ENCODE data around the gene WFDC1.
"Not testable (repeated sequence)": the region's sequence is repeated elsewhere in the genome, so short reads cannot be mapped to it uniquely, and the experiment has no call there.

Gene WFDC1

DNA sequence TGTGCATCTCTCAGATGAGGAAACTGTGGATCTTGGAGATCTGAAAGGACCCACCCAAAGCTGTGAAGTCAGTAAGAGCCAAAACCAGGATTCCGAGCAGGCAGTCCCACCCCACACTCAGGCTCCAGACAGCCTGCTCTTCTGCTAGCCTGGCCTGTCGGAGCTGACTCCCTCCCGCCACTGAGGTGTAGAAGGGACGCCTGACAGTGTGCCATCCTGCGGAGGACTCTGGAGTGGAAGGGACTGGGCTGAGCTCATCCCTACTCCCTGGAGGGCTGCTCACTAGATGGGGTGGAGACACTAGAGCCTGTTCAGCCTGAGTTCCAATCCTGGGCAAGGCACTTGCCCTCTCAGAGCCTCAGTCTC is 36.0 kb downstream of the WFDC1 start:
- no peak for DNase-seq

DNA sequence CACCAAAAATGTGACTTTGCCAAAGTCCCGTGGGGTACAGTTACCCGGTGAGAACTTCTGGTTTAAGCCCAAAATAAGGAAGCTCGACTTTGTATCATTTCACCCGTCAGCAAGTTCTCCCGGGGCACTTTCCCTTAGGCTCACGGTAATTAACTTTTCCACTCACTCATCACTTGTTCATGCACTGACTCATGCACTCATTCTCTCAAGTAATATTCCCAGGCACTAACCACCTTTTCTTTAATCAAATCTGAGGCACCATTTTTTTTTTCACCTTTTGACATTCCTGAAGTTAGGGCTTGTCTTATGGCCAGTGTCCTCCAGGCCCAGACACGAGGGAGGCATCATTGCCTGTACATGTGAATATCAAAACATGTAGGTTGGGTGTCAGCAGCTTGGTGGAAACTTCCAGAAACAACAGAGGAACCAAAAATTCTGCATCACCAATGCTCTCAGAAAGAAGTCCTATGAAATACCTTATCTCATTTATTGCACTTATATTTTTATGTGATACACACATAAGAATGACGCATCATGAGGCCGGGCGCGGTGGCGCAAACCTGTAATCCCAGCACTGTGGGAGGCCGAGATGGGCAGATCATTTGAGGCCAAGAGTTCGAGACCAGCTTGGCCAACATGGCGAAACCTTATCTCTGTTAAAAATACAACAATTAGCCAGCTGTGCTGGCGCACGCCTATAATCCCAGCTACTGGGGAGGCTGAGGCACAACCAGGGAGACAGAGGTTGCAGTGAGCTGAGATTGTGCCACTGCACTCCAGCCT is 37.5 kb downstream of the WFDC1 start:
- no peak for DNase-seq

DNA sequence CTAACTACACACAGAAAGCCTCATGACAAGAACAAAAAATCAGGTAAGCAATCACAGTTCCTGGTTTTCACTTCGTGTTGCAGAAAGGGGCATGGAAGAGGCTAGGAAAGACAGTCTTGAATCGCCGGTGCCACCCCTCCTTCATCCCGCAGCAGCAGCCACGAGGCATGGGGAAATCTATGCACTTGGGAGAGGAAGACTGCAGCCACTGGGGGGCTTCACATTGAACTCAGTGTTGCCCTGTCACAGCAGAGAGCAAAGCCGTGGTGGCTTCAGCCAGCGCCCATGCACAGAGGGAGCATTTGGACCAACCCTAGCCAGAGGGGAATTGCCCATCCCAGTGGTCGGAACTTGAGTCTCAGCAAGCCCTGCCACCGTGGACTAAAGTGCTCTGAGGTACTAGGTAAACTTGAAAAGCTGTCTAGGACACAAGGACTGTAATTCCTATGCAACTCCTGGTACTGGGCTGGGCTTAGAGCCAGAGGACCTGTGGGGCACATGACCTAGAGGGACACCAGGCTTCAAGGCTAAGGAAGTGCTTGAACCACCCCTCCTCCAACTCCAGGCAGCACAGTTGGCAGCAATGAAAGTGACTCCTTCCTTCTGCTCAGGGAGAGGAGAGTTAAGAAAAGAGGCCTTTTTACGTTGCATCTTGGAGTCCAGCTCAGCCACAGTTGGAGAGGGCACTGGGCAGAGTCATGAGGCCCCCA is 38.5 kb downstream of the WFDC1 start:
- DNase-seq: no peak

DNA sequence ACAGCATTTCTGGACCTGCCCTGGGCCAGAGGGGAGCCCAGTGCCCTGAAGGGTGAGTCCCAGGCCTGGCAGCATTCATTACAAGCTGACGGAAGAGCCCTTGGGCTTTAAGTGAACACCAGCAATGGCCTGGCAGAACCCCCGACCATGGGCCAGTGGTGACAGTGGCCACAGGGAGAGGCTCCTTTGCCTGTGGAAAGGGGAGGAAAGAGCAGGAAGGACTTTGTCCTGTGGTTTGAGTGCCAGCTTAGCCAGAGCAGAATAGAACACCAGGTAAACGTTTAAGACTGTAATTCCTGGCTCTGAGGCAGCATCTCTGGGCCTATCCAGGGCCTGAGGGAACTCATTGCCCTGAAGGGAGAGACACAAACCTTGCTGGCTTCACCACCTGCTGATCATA is 39.4 kb downstream of the WFDC1 start:
- no peak for DNase-seq

DNA sequence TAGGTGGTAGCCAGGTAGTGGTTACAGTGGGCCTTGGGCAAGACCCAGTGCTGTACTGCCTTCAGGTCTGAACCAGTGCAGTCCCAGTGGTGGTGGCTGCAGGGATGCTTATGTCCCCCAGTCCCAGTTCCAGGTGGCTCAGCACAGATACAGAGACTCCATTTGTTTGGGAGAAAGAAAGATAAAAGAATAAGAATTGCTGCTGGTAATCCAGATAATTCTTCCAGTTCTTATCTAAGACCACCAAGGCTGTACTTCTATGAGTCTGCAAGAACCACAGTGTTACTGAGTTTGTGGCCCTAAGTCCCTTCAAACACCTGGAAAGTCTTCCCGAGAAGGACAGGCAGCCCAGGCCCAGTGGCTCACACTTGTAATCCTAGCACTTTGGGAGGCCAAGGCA is 39.8 kb downstream of the WFDC1 start:
- no peak for DNase-seq

DNA sequence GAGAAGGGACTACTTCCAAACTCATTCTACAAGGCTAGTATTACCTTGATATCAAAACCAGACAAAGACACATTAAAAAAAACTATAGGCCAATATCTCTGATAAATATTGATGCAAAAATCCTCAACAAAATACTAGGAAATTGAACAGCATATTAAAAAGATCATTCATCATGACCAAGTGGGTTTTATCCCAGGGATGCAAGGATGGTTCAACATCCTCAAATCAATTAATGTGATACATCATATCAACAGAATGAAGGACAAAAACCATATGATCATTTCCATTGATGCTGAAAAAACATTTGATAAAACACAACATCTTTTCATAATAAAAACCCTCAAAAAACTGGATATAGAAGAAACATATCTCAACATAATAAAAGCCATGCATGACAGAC is 42.6 kb downstream of the WFDC1 start:
- not testable (repeated sequence) for DNase-seq

DNA sequence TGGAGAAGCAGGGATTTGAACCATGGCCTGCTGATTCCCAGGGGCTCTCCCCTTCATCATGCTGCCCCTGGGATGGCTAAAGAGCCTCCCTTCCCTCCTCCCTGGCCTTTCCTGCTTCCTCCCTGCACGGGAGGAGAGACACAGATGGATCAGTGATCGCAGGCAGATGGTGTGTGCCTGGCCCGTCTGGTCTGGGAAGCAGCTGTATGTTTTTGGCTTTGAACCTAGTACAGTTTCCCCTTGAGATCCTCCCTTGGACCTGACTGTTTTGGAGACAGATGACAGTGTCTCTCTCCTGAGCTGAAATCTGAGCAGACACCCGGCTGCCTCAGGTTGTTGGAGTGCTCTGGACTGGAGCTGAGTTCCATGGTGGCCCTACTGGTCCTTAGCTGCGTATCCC is 44.6 kb downstream of the WFDC1 start:
- DNase-seq: no peak

DNA sequence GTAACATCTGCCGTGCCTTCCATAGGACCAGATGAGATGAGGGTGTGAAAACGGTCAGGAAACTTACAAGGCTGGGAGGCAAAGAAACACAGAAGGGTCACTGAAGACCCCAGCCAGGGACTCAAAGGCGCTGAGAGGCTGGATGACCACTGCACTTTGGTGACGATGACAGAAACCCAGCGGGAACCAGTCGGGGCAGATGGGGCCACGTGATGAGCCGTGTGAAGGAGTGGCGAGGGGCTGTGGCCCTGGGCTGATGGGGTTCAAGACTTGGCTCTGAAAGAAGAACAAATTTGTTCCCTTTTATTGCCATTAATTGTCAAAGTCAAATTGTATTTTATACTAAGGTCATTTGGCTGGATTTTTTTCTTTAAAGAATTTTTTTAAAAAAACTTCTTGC is 45.1 kb downstream of the WFDC1 start:
- no peak for DNase-seq

DNA sequence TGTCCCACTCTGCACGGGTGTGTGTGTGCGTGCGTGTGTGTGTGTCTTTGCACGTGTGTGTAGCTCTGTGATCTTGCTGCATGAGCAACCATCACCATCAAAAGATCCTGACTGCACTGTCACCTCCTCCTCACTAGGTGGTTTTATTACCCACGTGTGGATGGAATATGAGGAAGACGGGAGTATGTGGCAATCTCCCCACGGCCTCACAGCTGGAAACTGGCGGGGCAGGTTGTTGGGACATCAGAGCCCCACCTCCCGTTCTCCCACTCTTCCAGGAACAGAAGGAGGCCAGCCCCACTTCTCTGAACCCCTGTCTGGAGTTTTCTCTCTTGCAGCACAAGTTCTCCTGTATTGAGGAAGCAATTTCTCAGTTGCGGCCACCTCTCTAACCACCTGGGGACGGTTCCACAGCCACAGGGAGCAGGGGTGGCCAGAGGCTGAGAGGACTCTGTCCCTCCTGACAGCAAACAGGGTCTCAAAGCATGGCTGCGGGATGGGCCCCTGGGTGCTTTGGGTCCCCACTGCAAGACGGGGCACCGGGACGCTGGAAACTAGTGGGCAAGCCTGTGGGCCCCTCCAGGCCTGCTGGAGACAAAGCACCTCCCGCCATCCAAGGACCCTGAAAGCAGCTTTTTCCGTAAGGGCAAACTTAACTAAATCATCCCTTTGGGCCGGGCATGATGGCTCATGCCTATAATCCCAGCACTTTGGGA is 45.8 kb downstream of the WFDC1 start:
- DNase-seq: no peak

DNA sequence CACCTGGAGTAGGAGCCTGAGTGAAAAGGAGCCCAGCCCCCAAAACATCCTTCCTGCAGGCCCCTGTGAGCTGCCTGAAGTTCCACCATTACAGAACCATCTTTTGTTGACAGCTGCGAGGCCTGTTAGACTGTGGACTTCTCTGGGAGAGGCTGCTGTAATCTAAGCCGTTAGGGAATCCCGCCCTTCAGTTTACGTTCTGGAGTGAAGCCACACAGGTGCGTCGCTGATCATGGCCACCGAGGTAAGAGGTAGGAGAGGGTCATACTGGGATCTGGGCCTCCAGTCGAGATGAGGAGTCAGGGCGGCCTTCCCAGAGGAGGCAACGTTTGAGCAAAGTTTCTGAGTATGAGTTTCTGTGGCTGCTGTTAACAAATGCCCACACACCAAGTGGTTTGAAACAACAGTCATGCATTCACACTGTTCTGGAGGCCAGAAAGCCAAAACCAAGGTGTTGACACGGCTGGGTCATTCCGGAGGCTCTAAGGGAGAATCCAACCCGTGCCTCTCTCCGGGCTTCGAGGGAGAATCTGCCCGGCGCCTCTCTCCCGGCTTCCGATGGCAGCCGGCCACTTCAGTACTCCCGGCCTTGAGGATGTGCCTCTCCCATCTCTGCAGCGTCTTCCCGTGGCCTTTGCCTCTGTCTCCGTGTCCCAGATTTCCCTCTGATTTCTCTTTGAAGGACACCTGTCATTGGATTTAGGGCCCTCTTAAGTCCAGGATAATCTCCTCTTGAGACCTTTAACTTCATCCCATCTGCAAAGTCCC is 47.0 kb downstream of the WFDC1 start:
- no peak for DNase-seq

DNA sequence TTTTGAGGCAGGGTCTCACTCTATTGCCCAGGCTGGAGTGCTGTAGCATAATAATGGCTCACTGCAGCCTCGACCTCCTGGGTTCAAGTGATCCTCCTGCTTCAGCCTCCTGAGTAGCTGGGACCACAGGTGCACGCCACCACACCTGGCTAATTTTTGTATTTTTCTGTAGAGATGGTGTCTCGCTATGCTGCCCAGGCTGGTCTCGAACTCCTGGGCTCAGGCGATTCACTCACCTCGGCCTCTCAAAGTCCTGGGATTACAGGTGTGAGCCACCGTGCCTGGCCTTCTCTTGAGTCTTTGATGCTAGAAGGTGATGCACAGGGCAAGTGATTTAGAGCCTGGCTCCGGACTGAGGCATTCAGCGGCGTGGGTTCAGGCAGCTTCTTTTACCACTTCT is 49.1 kb downstream of the WFDC1 start:
- DNase-seq: not testable (repeated sequence)

DNA sequence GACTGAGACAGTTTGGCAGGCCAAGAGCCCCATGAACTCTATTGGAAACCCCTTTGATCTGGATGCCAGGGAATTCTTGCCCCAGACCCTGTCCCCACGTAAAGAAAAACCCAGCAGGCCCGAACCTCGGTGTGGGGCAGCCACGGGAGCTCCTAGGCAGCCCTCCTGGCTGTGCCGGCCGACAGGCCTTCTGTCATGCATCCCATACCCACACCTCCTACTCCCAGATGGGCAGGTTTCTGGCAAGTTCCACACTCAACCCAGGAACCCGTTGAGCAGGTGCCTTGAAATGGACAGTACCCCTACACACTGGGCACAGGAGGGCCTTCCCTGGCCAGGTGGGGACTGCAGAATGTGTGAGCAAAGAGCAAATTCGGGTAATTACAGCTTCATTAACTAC is 50.1 kb downstream of the WFDC1 start:
- DNase-seq: no peak

DNA sequence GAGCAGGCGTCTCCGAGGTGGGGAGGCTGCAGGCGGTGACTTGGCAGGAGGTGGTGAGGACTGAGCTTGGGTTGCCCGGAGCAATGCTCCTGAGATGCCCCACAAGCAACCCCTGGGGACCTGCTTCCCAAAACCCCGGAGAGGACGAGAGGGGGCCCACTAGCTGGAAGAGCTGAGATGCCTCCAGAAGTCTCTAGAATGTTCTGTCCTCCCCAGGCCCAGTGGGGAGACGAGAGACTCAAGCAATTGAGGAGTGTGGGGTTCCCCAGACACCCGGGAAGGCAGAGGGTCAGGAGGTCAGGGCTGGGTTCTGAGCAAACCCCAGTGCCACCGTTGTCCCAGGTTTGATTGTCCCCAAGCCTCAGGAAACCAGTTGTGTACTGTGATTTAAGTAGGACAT is 52.5 kb downstream of the WFDC1 start:
- DNase-seq: no peak

DNA sequence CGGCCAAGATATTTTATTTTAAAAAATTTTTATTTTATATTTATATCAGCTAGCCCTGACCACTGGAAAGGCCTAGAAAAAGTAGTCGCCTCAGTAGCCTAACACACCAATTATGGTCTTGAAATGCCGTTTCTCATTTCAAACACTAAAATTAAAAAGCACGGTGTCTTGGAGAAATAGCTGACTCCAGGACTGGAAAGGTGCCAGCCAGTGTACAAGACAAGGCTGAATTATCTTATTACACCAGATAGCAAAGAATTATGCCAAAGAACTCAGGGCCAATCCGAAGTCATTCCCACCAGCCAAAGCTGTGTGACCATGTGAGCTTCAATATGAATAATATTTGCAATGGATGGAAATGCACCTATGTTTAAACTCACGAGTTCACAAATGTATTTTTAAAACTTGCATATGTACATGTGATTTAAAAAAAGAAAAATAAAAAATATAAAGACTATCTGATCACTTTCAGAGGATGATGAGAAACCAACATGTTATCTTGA is 53.8 kb downstream of the WFDC1 start:
- no peak for DNase-seq

DNA sequence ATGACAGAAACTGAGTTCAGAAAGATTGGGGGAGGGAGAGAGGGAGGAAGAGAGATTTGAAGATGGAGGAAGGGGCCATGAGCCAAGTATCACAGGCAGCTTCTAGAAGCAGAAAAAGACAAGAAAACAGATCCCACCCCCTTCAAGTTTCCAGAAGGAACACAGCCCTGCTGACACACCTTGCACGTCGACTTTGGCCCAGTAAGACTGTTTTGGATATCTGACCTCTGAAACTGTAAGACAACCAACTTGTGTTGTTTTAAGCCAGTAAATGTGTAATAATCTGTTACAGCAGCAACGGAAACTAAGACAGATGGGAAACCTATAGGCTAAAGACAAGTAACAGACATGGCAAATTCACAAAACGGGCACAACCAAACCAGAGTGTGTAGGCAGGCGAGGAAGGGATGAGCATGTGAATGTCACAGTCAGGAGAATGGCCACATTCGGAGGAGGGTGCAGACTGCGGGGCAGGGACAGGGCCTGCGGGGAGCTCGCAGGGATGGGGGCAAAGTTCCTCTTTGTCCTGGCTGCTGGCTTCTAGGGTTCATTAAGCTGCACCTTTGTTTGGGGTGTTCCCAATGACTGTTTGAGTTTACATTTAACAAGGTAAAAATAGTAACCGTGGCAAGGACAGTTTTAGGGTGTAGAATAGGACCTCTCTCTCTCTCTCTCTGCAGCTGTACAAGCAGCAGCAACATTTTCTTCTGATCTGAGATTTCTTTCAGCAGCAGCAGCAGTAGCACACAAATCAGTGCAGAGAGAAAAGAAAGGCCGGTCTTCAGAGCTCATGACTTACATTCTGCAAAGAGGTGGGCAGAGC is 55.4 kb downstream of the WFDC1 start:
- DNase-seq: no peak

DNA sequence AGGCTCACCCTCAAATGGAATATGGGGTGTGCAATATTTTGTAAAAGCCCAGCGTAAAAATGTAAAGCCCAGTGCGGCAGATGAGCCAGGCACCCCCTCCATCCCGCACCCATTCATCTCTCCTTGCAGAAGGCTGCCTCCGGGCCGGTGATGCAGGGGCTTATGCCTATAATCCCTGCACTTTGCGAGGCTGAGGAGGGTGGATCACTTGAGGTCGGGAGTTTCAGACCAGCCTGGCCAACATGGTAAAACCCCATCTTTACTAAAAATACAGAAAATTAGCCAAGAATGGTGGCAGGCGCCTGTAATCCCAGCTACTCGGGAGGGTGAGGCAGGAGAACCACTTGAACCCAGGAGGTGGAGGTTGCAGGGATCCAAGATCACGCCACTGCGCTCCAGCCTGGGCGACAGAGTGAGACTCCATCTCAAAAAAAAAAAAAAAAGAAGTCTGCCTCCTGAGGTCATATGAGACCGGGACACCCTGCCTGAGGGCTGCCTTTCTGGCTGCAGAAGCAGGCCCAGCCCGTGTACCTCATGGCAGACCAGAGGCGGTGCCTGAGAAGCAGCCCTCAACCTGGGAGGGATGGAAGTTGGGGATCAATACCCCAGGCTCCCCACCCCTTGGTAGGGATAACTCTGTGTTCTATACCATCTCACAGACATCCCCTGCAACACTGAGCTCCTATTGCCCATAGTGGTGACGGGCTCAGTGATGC is 56.2 kb downstream of the WFDC1 start:
- DNase-seq: no peak

DNA sequence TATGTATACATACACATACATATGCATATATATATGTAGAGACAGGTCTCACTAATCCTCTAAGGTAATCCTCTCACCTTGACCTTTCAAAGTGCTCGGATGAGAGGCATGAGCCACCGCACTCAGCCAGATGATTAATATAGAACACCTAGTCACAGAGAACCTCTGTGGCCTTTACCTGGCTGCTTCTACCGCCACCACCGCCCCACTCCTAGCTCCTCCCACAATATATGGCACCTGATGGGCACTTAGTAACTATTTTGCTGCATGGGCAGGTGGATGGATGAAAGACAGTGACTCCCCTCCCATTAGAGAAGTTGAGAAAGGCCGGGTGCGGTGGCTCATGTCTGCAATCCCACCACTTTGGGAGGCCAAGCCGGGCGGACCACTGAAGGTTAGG is 57.0 kb downstream of the WFDC1 start:
- no peak for DNase-seq

DNA sequence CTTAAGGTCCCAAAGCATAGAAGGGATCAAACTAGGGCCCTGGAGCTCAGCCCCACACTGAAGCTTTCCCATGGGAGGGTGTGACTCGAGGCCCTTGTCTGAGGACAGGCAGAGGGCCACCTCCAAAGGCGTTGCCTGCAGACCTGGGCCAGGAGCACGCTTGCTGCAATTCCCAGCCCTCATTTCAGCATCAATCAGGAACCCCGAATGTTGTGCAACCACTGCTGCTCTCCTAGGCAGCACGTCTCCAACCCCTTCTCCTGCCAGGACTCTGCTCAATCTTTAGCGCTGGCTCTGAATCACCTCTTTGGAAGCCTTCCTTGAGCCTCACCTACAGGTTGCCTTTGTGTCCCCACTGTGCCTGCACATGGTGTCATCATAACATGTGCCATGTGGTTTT is 59.6 kb downstream of the WFDC1 start:
- no peak for DNase-seq

DNA sequence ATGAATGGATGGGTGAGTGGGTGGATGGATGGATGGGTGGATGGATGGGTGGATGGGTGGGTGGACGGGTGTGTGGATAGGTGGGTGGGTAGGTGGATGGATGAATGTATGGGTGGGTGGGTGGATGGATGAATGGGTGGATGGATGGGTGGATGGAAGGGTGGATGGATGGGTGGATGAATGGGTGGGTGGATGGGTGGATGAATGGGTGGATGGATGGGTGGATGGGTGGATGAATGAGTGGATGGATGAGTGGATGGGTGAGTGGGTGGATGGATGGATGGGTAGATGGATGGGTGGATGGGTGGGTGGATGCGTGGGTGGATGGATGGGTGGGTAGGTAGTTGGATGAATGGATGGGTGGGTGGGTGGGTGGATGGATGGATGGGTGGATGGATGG is 60.5 kb downstream of the WFDC1 start:
- DNase-seq: no peak

DNA sequence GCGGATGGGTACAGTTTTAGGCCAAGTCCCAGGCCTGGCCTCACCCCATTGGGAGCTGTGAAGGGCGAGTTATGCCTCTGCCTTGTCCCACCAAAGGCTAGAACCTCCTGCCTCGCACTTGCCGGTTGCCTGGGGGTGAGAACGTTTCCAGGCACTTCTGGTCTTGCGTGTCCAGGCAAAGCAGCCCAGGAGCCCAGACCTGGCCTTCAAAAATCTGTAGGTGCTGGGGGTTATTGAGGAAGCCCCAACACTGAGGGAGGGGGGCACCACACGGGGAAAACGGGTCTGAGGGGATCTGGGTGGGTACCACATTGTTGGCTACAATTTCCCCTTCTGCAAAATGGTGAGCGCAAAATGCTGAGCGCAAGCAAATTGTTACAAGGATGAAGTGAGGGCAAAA is 61.5 kb downstream of the WFDC1 start:
- no peak for DNase-seq

DNA sequence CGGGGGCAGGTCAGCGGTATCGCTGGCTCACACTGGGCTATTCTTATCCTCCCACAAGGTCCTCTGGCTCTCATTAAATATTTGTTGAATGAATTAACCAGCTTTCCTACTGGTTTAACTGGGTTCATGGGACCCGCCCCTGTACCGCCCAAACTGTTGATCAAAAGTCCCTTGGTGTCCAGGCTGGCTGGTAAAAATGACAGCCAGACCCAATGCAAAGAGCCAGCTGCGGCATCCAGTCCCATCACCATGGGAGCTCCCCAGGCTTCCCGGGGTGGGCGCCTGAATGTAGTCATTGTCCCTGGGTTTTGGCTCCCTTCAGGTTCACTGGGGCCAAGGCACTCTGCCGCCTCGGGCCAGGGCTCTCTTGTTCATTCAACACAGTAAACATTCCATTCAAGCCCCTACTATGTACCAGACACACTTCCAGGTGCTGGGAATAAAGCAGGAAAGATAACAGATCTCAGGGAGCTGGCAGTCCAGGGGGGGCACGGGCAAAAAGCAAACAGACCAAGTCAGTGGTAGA is 62.0 kb downstream of the WFDC1 start:
- no peak for DNase-seq

Measured in SIG-M5 (cell line).